ENCODE data around the gene CASZ1.
A peak's percentile ranks its signal among the peaks of the same experiment; 100 is the strongest.

Gene CASZ1

DNA sequence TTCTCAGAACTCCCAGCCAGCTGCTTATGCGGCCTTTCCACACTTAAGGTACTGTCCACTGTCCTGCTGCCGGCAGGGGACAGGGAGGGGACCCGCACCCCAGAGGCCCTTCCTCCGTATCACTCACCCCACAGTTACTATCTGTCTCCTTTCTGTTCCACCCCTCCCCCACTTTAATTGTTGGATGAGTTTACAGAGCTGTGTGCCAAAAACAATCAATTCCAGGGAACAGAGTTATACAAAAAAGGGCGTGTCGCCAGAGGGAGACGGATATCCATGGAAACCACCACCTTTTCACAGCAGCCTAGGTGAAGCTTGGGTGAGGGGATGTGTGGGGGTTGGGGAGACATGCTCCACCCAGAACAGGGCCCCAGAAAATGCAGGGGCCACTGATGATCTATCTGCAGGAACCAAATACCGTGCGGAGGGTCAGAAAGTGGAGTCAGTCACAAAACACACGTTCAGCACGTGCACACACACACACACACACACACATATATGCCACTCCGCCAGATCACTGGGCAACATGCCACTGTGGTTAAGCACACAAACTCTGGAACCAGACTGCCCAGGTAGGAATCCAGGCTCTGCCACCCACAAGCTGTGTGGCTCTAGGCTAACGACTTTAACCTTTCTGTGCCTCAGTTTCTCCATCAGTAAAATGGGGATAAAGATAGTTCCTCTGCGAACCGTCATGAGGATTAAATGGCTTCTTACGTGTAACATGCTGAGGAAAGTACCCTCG, 30.5 kb downstream of the CASZ1 start:
- in situ Hi-C loops (cut with MboI; ENCODE audit: low sequenced_read_pairs) = no loop called here
- no peak for DNase-seq (ENCODE audit: low spot score in 2 of 2)
- no peaks in the 10 kb centered on the region for H3K27me3 ChIP-seq (ENCODE audit: low read depth)
- no peak overlapping the region for H3K4me3 ChIP-seq
- H3K9me3 ChIP-seq = no peaks in the 10 kb centered on the region
- no peaks in the 10 kb centered on the region for H3K36me3 ChIP-seq (replicated peaks)
- H3K4me1 ChIP-seq = no peaks in the 10 kb centered on the region

DNA sequence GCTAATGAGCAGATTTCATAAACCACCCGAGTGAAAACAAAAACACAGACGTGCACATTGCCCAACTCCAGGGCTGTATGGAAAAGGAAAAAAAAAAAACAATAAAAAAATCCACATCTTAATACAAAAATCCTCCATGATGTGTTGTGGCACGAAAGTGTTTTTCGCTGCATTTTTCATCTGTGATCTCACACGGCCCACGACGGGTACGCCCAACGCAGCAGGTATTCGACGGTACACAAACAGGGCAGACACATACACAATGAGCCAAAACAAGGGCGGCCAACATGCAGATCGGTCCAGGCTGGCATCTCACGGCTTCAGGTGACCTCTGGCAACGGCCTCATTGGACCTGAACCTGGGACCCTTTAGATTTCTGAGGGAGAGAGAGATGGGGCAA, 31.1 kb downstream of the CASZ1 start:
- Histone ChIP-seq H3K9me3 (no peaks in the 10 kb centered on the region), H3K4me3 (no peak overlapping the region), H3K27me3 (ENCODE audit: low read depth) (no peaks in the 10 kb centered on the region), H3K4me1 (no peaks in the 10 kb centered on the region), H3K36me3 (replicated peaks) (no peaks in the 10 kb centered on the region)
- in situ Hi-C loops (cut with MboI; ENCODE audit: low sequenced_read_pairs) = no loop called here
- no peak for DNase-seq (ENCODE audit: low spot score in 2 of 2)

DNA sequence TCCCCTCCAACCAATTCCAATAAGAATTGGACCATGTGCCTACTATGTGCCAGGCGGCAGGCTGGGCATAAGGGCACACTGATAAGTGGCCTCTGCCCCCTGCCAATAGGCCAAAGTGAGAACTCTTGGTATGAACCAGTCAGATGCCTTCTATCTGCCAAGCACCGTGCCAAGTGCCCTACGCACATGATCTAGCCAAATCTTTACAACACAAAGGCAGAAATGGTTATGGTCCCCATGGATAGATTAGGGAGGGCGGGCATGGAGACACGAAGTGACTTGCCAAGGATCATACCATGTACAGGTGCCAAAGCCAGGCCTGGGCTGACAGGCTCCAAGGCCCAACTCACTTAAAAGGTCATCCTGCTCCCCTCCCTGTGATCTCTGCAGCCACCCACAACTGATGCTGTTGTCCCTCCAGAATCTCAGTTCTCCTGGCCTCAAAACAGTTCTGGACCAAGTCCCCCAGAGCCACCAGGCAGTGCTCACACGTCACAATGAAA, 32.1 kb downstream of the CASZ1 start:
- in situ Hi-C loops (cut with MboI; ENCODE audit: low sequenced_read_pairs) = no loop called here
- H3K27me3 ChIP-seq (ENCODE audit: low read depth) = no peaks in the 10 kb centered on the region
- no peak overlapping the region for H3K4me3 ChIP-seq
- no peaks in the 10 kb centered on the region for H3K9me3 ChIP-seq
- no peak for DNase-seq (ENCODE audit: low spot score in 2 of 2)
- H3K4me1 ChIP-seq = no peaks in the 10 kb centered on the region
- no peaks in the 10 kb centered on the region for H3K36me3 ChIP-seq (replicated peaks)

DNA sequence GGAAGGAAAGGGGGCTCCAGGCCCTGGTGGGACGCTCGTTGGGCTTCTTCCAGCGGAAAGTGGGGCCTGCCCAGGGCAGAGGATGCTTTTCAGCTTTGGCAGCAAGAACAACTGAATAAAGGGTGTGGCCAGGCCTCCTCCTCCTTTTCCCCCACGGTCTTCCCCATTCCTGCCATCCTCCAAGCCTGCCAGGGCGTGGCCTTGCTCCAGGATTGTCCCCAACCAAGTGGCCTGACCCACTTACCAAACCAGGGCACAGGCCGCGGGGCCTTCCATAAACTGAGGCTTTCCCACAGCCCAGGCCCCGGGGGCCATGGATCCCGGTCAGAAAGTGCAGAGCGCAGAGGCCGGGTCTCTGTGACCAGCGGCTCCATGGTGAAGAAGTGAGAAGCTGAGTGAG, 33.6 kb downstream of the CASZ1 start:
- H3K36me3 ChIP-seq (replicated peaks) = no peaks in the 10 kb centered on the region
- in situ Hi-C loops (cut with MboI; ENCODE audit: low sequenced_read_pairs) = no loop called here
- no peaks in the 10 kb centered on the region for H3K27me3 ChIP-seq (ENCODE audit: low read depth)
- no peaks in the 10 kb centered on the region for H3K9me3 ChIP-seq
- H3K4me3 ChIP-seq = no peak overlapping the region
- DNase-seq (ENCODE audit: low spot score in 2 of 2) = no peak
- no peaks in the 10 kb centered on the region for H3K4me1 ChIP-seq

DNA sequence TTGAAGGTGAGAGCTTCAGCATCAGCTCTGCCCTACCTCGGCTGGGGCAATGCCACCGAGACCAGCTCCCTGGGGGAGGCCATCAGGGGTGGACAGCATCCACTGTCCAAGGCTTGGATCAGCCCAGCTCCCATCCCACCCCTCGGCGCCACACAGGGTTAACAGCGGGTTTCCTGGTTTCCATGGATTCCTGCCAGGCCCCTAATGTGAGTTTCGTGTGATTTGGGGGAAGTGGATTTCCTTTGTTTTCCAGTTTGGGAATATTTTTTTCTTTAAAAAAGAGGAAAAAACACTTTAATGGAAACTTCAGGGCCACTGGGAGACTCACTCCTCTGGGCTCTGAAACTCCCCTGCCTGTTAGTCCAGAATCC, 34.3 kb downstream of the CASZ1 start:
- no peak for DNase-seq (ENCODE audit: low spot score in 2 of 2)
- in situ Hi-C loops (cut with MboI; ENCODE audit: low sequenced_read_pairs) = no loop called here
- Histone ChIP-seq H3K9me3 (no peaks in the 10 kb centered on the region), H3K4me1 (no peaks in the 10 kb centered on the region), H3K27me3 (ENCODE audit: low read depth) (no peaks in the 10 kb centered on the region), H3K36me3 (replicated peaks) (no peaks in the 10 kb centered on the region), H3K4me3 (no peak overlapping the region)

DNA sequence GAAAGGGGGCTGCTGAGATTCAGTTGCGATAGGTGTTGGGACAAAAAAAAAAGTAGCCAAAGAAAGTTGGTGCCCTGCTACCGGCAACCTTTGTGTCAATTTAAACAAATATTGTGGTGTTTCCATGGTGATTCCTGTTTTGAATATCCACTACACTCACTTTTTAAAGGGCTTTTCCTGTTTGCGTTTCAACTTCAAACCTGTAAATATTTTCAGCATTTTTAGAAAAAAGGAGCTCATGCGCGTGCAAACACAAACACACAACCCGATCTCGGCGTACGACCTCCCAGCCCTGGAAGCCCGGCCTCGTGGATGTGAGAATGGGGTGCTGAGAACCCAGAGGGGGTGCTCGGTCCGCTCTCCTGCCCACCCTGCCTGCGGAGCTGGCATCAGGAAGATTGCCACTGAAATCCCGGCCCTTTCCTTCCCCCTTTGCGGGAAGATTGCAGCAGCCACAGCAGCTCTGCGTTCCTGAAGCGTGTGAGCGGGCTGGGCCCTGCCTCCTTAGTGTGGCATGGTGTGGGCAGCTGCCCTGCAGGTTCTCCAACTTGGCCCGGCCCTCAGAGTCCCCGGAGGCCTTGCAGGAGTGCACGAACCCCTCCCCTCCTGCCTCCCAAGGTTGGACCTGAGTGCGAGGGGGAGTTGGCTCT, 34.8 kb downstream of the CASZ1 start:
- H3K4me3 ChIP-seq = no peak overlapping the region
- no peaks in the 10 kb centered on the region for H3K36me3 ChIP-seq (replicated peaks)
- no peaks in the 10 kb centered on the region for H3K9me3 ChIP-seq
- H3K27me3 ChIP-seq (ENCODE audit: low read depth) = no peaks in the 10 kb centered on the region
- in situ Hi-C loops (cut with MboI; ENCODE audit: low sequenced_read_pairs) = no loop called here
- DNase-seq (ENCODE audit: low spot score in 2 of 2) = no peak
- H3K4me1 ChIP-seq = no peaks in the 10 kb centered on the region

DNA sequence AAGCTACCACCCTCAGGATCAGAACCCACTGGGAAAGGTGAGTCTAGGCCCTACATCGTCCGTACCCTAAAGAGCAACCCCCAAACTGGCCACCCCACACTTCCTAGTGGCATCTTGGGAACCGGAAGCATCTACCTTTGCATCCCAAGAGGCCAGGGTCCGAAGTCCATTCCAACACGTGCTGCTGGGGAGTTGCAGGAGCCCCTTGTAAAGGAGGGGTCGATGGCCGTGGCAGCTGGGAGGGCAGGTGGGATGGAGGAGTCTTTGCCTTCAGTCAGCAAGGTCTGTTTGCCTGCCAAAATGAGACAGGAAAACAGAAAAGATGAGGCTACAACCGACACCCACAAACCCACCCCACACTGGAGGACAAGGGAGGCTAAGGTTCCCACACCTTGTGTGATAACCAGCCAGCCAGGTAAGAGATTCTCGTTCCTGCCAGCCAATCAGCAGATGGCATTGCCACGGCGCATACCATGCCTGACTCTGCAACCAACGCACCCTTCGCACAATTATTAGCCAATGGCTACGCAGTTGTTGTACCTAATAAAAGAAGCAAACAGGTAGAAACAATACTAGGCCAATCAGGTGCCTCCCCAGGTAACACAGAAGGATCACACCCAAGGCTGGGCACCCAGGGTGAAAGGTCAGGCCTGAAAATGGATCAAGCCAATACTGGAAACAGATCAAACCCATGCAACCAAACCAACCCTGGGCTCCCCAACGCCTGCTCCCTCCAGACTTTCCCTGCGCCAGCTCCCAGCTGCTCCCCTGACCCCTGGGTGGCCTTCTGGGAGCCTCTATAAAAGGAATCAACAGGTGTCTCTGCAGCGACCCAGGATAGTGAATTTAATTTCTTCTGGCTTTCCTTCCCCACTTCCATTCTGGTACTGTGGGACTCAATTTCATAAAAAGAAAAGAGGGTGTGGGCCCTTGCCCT, 35.6 kb downstream of the CASZ1 start:
- in situ Hi-C loops (cut with MboI; ENCODE audit: low sequenced_read_pairs) = no loop called here
- Histone ChIP-seq H3K9me3 (no peaks in the 10 kb centered on the region), H3K27me3 (ENCODE audit: low read depth) (no peaks in the 10 kb centered on the region), H3K4me1 (no peaks in the 10 kb centered on the region), H3K4me3 (no peak overlapping the region), H3K36me3 (replicated peaks) (no peaks in the 10 kb centered on the region)
- no peak for DNase-seq (ENCODE audit: low spot score in 2 of 2)

DNA sequence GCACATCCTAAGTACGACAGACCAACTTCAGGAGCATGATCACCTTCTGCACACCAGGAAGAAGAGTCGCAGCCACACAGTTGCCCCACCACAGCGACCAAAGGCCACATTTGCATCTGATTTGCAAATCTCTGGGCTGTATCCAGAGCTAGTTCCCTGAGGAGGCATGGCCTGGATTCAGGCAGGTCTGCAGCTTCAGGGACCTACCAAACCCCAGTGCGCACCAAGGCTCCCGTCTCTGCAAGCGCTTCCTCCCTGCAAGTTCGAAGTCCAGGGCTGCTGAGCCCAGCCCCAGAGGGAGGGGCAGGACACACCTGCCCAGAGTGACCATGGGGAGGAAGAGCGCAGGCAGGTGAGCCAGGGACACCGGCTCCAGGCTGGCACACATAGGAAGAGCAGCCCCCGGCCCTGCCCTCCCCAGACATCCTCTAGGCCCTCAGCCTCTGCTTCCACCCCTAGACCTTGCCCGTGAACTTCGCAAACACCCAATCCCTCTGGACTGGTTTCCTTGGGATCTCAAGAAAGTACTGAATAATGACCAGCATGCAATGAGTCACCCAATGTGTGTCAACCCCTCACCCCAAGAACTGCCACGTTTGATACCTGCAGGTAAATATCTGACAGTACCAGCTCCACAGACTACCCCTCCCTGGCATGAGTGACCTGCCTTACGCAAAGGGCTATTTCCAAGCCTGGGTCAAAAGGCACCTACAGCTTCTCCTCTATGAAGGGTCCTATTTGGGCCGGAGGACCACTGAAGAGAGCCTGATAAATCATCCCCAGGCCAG, 36.8 kb downstream of the CASZ1 start:
- Histone ChIP-seq H3K4me1 (no peaks in the 10 kb centered on the region), H3K36me3 (replicated peaks) (no peaks in the 10 kb centered on the region), H3K27me3 (ENCODE audit: low read depth) (no peaks in the 10 kb centered on the region), H3K4me3 (no peak overlapping the region), H3K9me3 (no peaks in the 10 kb centered on the region)
- in situ Hi-C loops (cut with MboI; ENCODE audit: low sequenced_read_pairs) = no loop called here
- no peak for DNase-seq (ENCODE audit: low spot score in 2 of 2)

DNA sequence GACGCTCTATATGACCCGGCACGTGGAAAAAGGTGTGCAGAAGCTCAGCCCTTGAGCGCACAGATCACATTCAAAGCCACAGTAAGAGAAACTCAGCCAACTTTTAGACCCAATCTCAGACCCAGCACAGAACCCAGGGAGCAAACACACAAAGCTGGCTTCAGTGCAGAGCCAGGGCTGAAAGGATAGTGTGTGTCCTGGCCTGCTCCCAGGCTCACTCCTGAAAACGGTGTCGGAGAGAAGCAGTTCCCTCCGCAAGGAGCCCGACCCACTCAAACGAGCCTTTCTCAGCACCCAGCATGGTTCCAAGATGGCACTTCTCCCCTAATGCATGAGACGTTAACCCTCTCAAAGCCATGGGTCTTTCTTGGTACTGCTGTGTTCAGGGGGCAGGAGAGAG, 39.6 kb downstream of the CASZ1 start:
- no peak for DNase-seq (ENCODE audit: low spot score in 2 of 2)
- Histone ChIP-seq H3K27me3 (ENCODE audit: low read depth) (no peaks in the 10 kb centered on the region), H3K4me1 (no peaks in the 10 kb centered on the region), H3K36me3 (replicated peaks) (no peaks in the 10 kb centered on the region), H3K4me3 (no peak overlapping the region), H3K9me3 (no peaks in the 10 kb centered on the region)
- in situ Hi-C loops (cut with MboI; ENCODE audit: low sequenced_read_pairs) = no loop called here

DNA sequence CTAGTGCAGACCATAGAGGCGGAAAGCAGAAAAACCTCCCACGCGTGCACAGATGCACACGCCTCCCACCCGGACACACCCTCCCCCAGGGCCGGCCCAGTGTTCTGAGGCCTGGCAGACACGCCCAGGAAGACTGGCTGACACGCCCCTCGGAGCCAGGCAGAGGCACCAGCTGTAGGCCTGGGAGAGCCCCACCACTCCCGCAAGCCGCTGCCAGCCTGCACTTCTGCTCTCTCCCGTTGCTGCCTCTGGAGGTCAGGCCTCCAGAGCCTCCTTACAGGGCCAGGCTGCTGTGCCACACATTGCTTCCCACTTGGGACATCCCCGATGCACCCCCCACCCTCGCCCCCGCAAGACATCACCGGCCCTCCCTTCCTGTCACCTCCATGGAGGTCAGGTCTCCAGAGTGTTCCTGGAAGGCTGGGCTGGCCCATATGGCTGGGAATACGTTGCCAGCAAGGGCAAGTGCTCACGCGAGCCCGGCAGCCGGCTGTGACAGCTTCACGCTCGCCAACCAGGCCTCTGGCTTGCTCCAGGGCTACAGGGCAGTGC, 40.4 kb downstream of the CASZ1 start:
- Histone ChIP-seq H3K4me1 (no peaks in the 10 kb centered on the region), H3K27me3 (ENCODE audit: low read depth) (no peaks in the 10 kb centered on the region), H3K9me3 (no peaks in the 10 kb centered on the region), H3K4me3 (no peak overlapping the region), H3K36me3 (replicated peaks) (no peaks in the 10 kb centered on the region)
- in situ Hi-C loops (cut with MboI; ENCODE audit: low sequenced_read_pairs) = no loop called here
- peak in 1 of 2 experiments; percentile 64 for DNase-seq (ENCODE audit: low spot score in 2 of 2)

DNA sequence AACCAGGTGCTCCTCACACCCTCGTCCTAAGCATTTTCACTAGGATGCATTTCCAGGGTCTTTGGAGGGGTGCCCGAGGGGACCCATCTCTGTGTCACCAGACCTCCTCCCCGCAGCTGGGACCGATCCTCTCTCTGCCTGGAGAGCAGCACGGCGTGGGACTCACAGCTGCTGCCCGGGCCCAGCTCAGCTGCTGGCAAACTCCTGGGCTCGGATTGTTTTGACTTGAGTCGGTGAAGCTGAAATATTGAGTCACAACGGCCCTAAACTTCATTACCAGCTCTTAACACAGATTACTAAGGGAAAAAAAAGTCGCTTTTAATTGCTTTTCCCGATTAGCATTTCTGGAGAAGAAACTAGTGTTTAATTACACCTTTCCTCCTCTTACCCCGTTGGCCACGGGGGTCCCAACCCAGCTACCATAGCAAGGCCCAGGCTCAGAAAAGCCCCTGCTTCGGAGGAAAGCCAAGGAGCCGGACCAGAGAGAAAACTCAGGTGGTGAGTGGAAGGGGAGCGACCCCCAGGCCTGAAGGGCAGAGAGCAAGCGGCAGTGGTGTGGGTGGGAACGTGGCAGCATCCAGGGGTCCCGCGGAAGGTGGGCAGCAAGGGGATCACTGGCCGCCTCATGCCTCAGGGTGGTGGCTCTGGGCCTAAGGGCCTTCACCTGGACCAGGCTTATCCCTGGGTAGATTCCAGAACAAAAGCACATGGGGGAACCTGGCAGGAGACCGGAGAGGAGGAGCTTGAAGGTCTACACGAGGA, 41.7 kb downstream of the CASZ1 start:
- Histone ChIP-seq H3K27me3 (ENCODE audit: low read depth) (no peaks in the 10 kb centered on the region), H3K36me3 (replicated peaks) (no peaks in the 10 kb centered on the region), H3K4me1 (no peaks in the 10 kb centered on the region), H3K4me3 (no peak overlapping the region), H3K9me3 (no peaks in the 10 kb centered on the region)
- in situ Hi-C loops (cut with MboI; ENCODE audit: low sequenced_read_pairs) = no loop called here
- DNase-seq (ENCODE audit: low spot score in 2 of 2) = no peak

DNA sequence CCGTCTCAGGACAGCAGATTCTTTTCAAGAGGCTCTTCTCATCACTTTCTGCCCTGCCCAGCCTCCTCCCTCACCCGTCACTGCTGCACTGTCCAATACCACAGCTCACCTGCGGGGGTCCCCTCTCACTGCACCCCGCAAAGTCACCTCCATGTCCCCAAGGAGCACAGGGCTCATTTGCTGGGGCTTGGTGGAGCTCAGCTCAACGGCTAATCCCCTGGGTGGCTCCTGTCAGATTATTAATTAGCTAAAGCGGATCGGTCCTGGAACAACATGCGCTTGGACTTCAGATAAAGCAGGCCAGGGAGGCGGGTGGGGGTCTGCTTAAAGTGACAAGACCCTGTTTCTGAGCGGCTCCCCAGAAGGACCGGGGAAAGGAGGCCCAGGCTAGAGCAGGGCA, 43.1 kb downstream of the CASZ1 start:
- no peak for DNase-seq (ENCODE audit: low spot score in 2 of 2)
- Histone ChIP-seq H3K27me3 (ENCODE audit: low read depth) (no peaks in the 10 kb centered on the region), H3K36me3 (replicated peaks) (no peaks in the 10 kb centered on the region), H3K9me3 (no peaks in the 10 kb centered on the region), H3K4me1 (no peaks in the 10 kb centered on the region), H3K4me3 (no peak overlapping the region)
- in situ Hi-C loops (cut with MboI; ENCODE audit: low sequenced_read_pairs) = no loop called here

Measured in HAP-1 (cell line).